AG04450 (cell line): ENCODE results near the gene YOD1. TPM values are rescaled to one million over a fixed set of nuclear protein-coding genes. Genes with fewer than 3 reads are reported as not detected.

Experiments used
- CTCF ChIA-PET: fragments of 300-600, 350-600 bp; formaldehyde crosslinking; extraction: SDS; loops from one replicate; lab custom pipeline; 2022; ENCODE audit warnings: antibody characterized with exemption, inconsistent platforms; lab: Charles Lee
- POLR2A ChIA-PET: fragments of 350-600 bp; formaldehyde crosslinking; extraction: SDS; loops from one replicate; lab custom pipeline; 2021; ENCODE audit warnings: antibody characterized with exemption, inconsistent platforms; lab: Yijun Ruan, JAX
- DNase-seq: peaks from one replicate; pipeline ENCODE4 v3.0.0-alpha.2; 2011; ENCODE audit warnings: low read depth, low spot score
- H3K27ac ChIP-seq: one replicate; pipeline ENCODE4 v1.5.1; 2012; ENCODE audit warnings: low read depth, low read length, control low read depth
- H3K27me3 ChIP-seq: one replicate; pipeline ENCODE4 v1.6.0; 2012; ENCODE audit warnings: low read length; ENCODE audit not compliant: control insufficient read depth, insufficient read depth
- H3K4me3 ChIP-seq: 2 replicates; pipeline ENCODE4 v1.5.1; 2011; ENCODE audit warnings: mild to moderate bottlenecking, low read depth, low read length, control low read depth
- H3K9me3 ChIP-seq: 2 replicates; pipeline ENCODE4 v1.5.1; 2012; ENCODE audit warnings: low read length; ENCODE audit not compliant: control insufficient read depth, insufficient read depth
- CTCF ChIP-seq: IDR thresholded peaks from 2 replicates; pipeline ENCODE4 v1.5.1; 2011; ENCODE audit warnings: low read depth, low read length, control low read depth, inconsistent platforms
- polyA plus RNA-seq: library from polyadenylated mRNA; depleted of rRNA; stranded (reverse); fragments of >200 nt; gene quantifications from 2 replicates; pipeline ENCODE4 v1.2.3, GENCODE V29; 2011

The YOD1 gene
- polyA plus RNA-seq, 1 experiment, result 3.2 TPM

- ChIA-PET CTCF (interaction anchor here (1.4 kb wide), 1 partner anchor 8 kb away, joined by 8 read pairs; no protein-coding TSS in a partner anchor), POLR2A (no interaction called here)
- Histone ChIP-seq H3K27ac (no peak overlapping the region), H3K27me3 (peaks cover 5% of the 10 kb centered on the region), H3K4me3 (no peak overlapping the region), H3K9me3 (peaks cover 1% of the 10 kb centered on the region; the same call in 1 of the 2 replicates)
- no peak for TF ChIP-seq CTCF
- no peak for DNase-seq
These were observed 7.2 kb upstream of the YOD1 start for GRCh38 chr1:207058252-207058651.

DNA sequence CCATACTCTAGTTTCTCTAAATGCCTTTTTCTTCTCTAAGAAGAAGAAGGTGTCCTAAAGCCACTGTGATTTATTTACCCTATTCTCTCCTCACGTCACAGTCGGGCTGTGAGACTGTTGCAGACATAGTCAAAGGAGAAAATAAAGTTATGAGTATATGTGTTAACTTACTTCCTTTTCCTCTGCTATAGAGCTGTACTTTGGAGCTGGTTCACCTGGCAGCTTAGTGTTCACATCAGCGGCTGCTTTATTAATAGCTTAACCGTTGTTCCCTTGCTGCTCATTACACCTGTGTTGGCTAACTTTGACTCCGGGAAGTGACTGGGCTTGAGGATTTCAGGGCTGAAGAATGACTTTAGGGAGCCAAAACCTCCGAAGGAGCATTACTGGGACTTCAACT is 5.7 kb upstream of the YOD1 start:
- DNase-seq, result no peak
- no peak overlapping the region for H3K27ac ChIP-seq
- CTCF ChIA-PET, result no interaction called here
- H3K4me3 ChIP-seq, result no peak overlapping the region
- no peak for TF ChIP-seq CTCF
- peaks cover 5% of the 10 kb centered on the region; the same call in 1 of the 2 replicates for H3K9me3 ChIP-seq
- peaks cover 8% of the 10 kb centered on the region for H3K27me3 ChIP-seq
- POLR2A ChIA-PET, result no interaction called here

DNA sequence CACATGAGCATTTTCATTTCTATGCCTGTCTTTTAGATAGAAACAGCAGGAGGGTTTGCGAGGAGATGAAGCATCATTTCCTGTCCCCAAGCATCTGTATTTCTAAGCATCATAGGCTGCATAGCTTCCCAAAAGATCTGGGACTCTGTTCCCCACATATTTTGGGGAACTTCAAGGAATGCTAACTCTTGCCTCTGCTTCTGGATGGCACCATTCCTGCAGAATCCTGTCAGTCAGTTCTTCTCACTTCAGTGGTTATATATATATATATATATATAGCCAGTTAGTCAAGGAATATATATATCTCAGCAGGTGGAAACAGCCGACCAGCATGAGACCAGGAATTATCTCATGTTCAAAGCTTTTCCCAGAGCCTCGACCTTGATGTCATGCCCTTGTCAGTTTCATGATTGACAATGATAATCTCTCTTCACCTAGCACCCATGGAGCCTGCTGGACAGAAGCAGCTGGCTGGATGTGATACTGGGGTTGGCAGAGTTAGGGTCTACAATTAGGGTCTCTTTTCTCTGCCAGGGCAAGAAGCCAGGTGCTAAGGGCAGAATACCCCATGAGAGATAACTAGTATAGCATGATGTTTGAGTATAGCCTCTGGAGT is 4.5 kb upstream of the YOD1 start:
- ChIA-PET CTCF (interaction anchor here (1.3 kb wide), 1 partner anchor 424 kb away, joined by 3 read pairs; no protein-coding TSS in a partner anchor), POLR2A (no interaction called here)

DNA sequence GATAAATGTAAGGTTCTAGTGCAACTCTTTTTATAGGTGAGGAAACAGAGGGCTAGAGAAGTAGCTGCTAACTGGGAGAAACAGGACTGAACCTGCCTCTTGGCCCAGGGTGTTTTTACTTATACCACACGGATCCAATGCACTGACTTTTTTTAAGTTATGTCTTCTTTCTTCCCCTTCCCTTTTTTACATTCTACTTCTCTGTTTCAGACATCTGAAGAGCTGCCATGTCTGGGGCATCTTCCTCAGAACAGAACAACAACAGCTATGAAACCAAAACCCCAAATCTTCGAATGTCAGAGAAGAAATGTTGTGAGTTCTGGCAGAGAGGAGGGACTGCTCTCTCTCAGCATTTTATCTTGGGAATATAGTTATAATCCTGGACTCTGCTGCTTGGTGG is 3.5 kb upstream of the YOD1 start:
- peaks cover 8% of the 10 kb centered on the region; the same call in 1 of the 2 replicates for H3K9me3 ChIP-seq
- POLR2A ChIA-PET, result no interaction called here
- CTCF ChIA-PET, result interaction anchor here (1.3 kb wide), 1 partner anchor 423 kb away, joined by 3 read pairs; no protein-coding TSS in a partner anchor
- no peak overlapping the region for H3K27ac ChIP-seq
- no peak overlapping the region for H3K4me3 ChIP-seq
- H3K27me3 ChIP-seq, result peaks cover 8% of the 10 kb centered on the region
- no peak for DNase-seq
- no peak for TF ChIP-seq CTCF

More for the DNA sequence above, 4.5 kb upstream of the YOD1 start:
- TF ChIP-seq CTCF, result no peak
- no peak for DNase-seq
- no peak overlapping the region for H3K4me3 ChIP-seq
- no peak overlapping the region for H3K27ac ChIP-seq
- peaks cover 8% of the 10 kb centered on the region for H3K27me3 ChIP-seq
- H3K9me3 ChIP-seq, result peaks cover 8% of the 10 kb centered on the region; the same call in 1 of the 2 replicates
